ENCODE measurements around the gene PPFIBP1. TPM values are rescaled to one million over a fixed set of nuclear protein-coding genes. Genes with fewer than 3 reads are reported as not detected.

The PPFIBP1 gene
- total RNA-seq, 1 experiment from 2014 or later: 88.6 TPM

- no TSS peak for BruUV-seq (replicated peaks)
- in situ Hi-C loops (cut with HindIII; ENCODE audit: low pct_unique_long_range_greater_than_20kb, low sequenced_read_pairs): no loop called here
- intact Hi-C loops (cut with micrococcal nuclease; ENCODE audit: unreplicated experiment): no loop called here
These were observed 149.2 kb downstream of the PPFIBP1 start for GRCh38 chr12:27673101-27673718.

GRCh38 chr12:27674989-27675388 is 151.0 kb downstream of the PPFIBP1 start:
- intact Hi-C loops (cut with micrococcal nuclease; ENCODE audit: unreplicated experiment): no loop called here
- no peak for ATAC-seq

More at GRCh38 chr12:27673101-27673718, 149.2 kb downstream of the PPFIBP1 start:
- ATAC-seq (no peak), DNase-seq (ENCODE audit: low read depth, low spot score) (no peak)
- ChIA-PET POLR2A (no interaction called here), CTCF (no interaction called here)
- Histone ChIP-seq H3K27ac (ENCODE audit: low read length) (no peak overlapping the region), H3K27me3 (ENCODE audit: control insufficient read depth, insufficient read depth, low read length) (no peaks in the 10 kb centered on the region), H3K36me3 (ENCODE audit: control insufficient read depth, insufficient read depth, low read length) (no peaks in the 10 kb centered on the region), H3K9me3 (ENCODE audit: control insufficient read depth, insufficient read depth, low read depth, low read length) (no peaks in the 10 kb centered on the region), H3K4me1 (ENCODE audit: control insufficient read depth, insufficient read depth, low read length) (no peaks in the 10 kb centered on the region), H3K4me3 (ENCODE audit: low read depth in 2 of 2, low read length in 2 of 2) (no peak overlapping the region)
- no peak for TF ChIP-seq POLR2AphosphoS5 (IDR thresholded peaks at IDR 0.05; ENCODE audit: low read depth, low read length)
- no peak for TF ChIP-seq TCF7L2 (IDR thresholded peaks at IDR 0.05; ENCODE audit: low read depth, low read length)
- TF ChIP-seq CTCF (IDR thresholded peaks at IDR 0.05): no peak
- TF ChIP-seq REST (IDR thresholded peaks at IDR 0.05; ENCODE audit: insufficient read depth in 1 of 2, low read depth in 2 of 2, low read length in 1 of 2): no peak
- no peak for TF ChIP-seq SIN3A (IDR thresholded peaks at IDR 0.05; ENCODE audit: borderline replicate concordance, insufficient read depth, low read depth, low read length)

More at GRCh38 chr12:27674989-27675388, 151.0 kb downstream of the PPFIBP1 start:
- in situ Hi-C loops (cut with HindIII; ENCODE audit: low pct_unique_long_range_greater_than_20kb, low sequenced_read_pairs): no loop called here
- H3K4me1 ChIP-seq (ENCODE audit: control insufficient read depth, insufficient read depth, low read length): no peaks in the 10 kb centered on the region
- no peak for DNase-seq (ENCODE audit: low read depth, low spot score)
- TF ChIP-seq REST (IDR thresholded peaks at IDR 0.05; ENCODE audit: insufficient read depth in 1 of 2, low read depth in 2 of 2, low read length in 1 of 2): no peak
- no peak for TF ChIP-seq POLR2AphosphoS5 (IDR thresholded peaks at IDR 0.05; ENCODE audit: low read depth, low read length)
- TF ChIP-seq SIN3A (IDR thresholded peaks at IDR 0.05; ENCODE audit: borderline replicate concordance, insufficient read depth, low read depth, low read length): no peak
- no peak for TF ChIP-seq CTCF (IDR thresholded peaks at IDR 0.05)
- TF ChIP-seq TCF7L2 (IDR thresholded peaks at IDR 0.05; ENCODE audit: low read depth, low read length): no peak
- H3K27me3 ChIP-seq (ENCODE audit: control insufficient read depth, insufficient read depth, low read length): no peaks in the 10 kb centered on the region
- H3K9me3 ChIP-seq (ENCODE audit: control insufficient read depth, insufficient read depth, low read depth, low read length): no peaks in the 10 kb centered on the region
- CTCF ChIA-PET: no interaction called here
- H3K4me3 ChIP-seq (ENCODE audit: low read depth in 2 of 2, low read length in 2 of 2): no peak overlapping the region
- no TSS peak for BruUV-seq (replicated peaks)
- H3K36me3 ChIP-seq (ENCODE audit: control insufficient read depth, insufficient read depth, low read length): no peaks in the 10 kb centered on the region; the same call in 1 of the 2 replicates
- no peak overlapping the region for H3K27ac ChIP-seq (ENCODE audit: low read length)
- POLR2A ChIA-PET: interaction anchor here (0.6 to 0.7 kb wide), 2 partner anchors 76 to 275 kb away, joined by 6 read pairs; no protein-coding TSS in a partner anchor
